Body of pancreas (tissue), 4 donors: Measurements from ENCODE around the gene COBL. TPM values are rescaled to one million over a fixed set of nuclear protein-coding genes. Genes with fewer than 3 reads are reported as not detected.

Source experiments
- ATAC-seq: fragments of 150-250 bp; one replicate; pipeline ENCODE4 v1.9.1; 2016
- DNase-seq, 4 donors: peaks; one replicate each; pipeline ENCODE4 v3.0.0-alpha.2; 2019
- H3K27ac ChIP-seq, 4 donors: fragments of 200-600 bp; sonication (generic); 1 replicate in 3 of 4; 2 replicates in 1 of 4; pipeline versions ENCODE4 v1.5.1 to v1.6.1; 2016 to 2019; ENCODE audit warnings: mild to moderate bottlenecking in 1 of 4, mixed read lengths in 1 of 4, moderate library complexity in 1 of 4
- H3K27me3 ChIP-seq, 2 donors: fragments of 200-600 bp; sonication (generic); one replicate each; pipeline ENCODE4 v1.6.0; 2016; ENCODE audit warnings: mild to moderate bottlenecking in 1 of 2
- H3K36me3 ChIP-seq, 2 donors: fragments of 200-600 bp; sonication (generic); replicated peaks in 1 of 2; 2 replicates each; pipeline ENCODE4 v1.5.1; 2016; ENCODE audit warnings: low read depth in 2 of 2; ENCODE audit not compliant: insufficient read depth in 1 of 2
- H3K4me1 ChIP-seq: fragments of 200-600 bp; sonication (generic); one replicate; pipeline ENCODE4 v1.6.0; 2016
- H3K4me3 ChIP-seq, 2 donors: fragments of 200-600 bp; sonication (generic); 1 replicate in 1 of 2; 2 replicates in 1 of 2; pipeline ENCODE4 v1.5.1; 2016 to 2019
- H3K9me3 ChIP-seq, 3 donors: fragments of 200-600 bp; sonication (generic); 1 replicate in 2 of 3; 2 replicates in 1 of 3; pipeline ENCODE4 v1.5.1; 2016
- CTCF ChIP-seq, 7 experiments: fragments of 450-650 bp in 4 of 7; fragments of 200-600 bp in 3 of 7; sonication (generic) in 3 of 7; IDR thresholded peaks; one replicate each; pipeline ENCODE4 v1.5.1; 2016 to 2019; ENCODE audit warnings: antibody characterized with exemption in 7 of 7
- POLR2A ChIP-seq, 3 donors: fragments of 450-650 bp; IDR thresholded peaks; one replicate each; pipeline ENCODE4 v1.6.1; 2016; ENCODE audit warnings: antibody characterized with exemption in 3 of 3, mild to moderate bottlenecking in 2 of 3
- WGBS, 2 donors: methylation state at CpG; one replicate each; pipeline ENCODE4 v1.1.5; 2017; 5-methylcytosine and 5-hydroxymethylcytosine counted together
- intact Hi-C: fragments of 100-400 bp; cut with DNase I; formaldehyde crosslinking; loops from one replicate; pipeline ENCODE4 v1.15.1; 2023
- total RNA-seq, 2 donors: library from RNA; depleted of rRNA; stranded (reverse); fragments of >200 nt; gene quantifications; one replicate each; pipeline ENCODE4 v1.1.0, GENCODE V29; 2016

The COBL gene
- total RNA-seq, 2 donors from 2014 or later = 22.3 to 25.4 TPM

GRCh38 chr7:51085034-51085692 lies 231.4 kb downstream of the COBL start:
- Histone ChIP-seq H3K27me3 (no peaks in the 10 kb centered on the region), H3K4me3 (no peak overlapping the region), H3K36me3 (no peaks in the 10 kb centered on the region), H3K27ac (no peak overlapping the region), H3K9me3 (no peaks in the 10 kb centered on the region), H3K4me1 (peaks cover 4% of the 10 kb centered on the region)
- intact Hi-C loops = no loop called here
- DNase-seq = no peak
- TF ChIP-seq CTCF (IDR thresholded peaks at IDR 0.05) (no peak), POLR2A (IDR thresholded peaks at IDR 0.05) (no peak)
- no peak for ATAC-seq
- 91 to 94% methylated on average over 12 of the region's 12 CpGs for WGBS, 2 donors

- DNase-seq = no peak
- TF ChIP-seq POLR2A (IDR thresholded peaks at IDR 0.05) = no peak
- TF ChIP-seq CTCF (IDR thresholded peaks at IDR 0.05) = no peak
- H3K9me3 ChIP-seq = no peaks in the 10 kb centered on the region
- peaks cover 8% of the 10 kb centered on the region for H3K4me1 ChIP-seq
- 82 to 88% methylated on average over 8 of the region's 8 CpGs for WGBS, 2 donors
- intact Hi-C loops = no loop called here
- H3K27me3 ChIP-seq = no peaks in the 10 kb centered on the region
- no peak overlapping the region for H3K4me3 ChIP-seq
- H3K27ac ChIP-seq = no peak overlapping the region
- no peak for ATAC-seq
- H3K36me3 ChIP-seq = no peaks in the 10 kb centered on the region
These were observed 232.5 kb downstream of the COBL start for GRCh38 chr7:51084121-51084520.

- DNase-seq = no peak
- H3K4me1 ChIP-seq = peaks cover 8% of the 10 kb centered on the region
- no peak overlapping the region for H3K27ac ChIP-seq
- no peak overlapping the region for H3K4me3 ChIP-seq
- H3K36me3 ChIP-seq = no peaks in the 10 kb centered on the region
- H3K9me3 ChIP-seq = no peaks in the 10 kb centered on the region
- intact Hi-C loops = no loop called here
- 88 to 94% methylated on average over 13 to 14 of the region's 14 CpGs for WGBS, 2 donors
- H3K27me3 ChIP-seq = no peaks in the 10 kb centered on the region
- no peak for TF ChIP-seq CTCF (IDR thresholded peaks at IDR 0.05)
- no peak for TF ChIP-seq POLR2A (IDR thresholded peaks at IDR 0.05)
- ATAC-seq = no peak
These were observed 233.6 kb downstream of the COBL start for GRCh38 chr7:51082940-51083533.

GRCh38 chr7:51082096-51082840 lies 234.3 kb downstream of the COBL start:
- Histone ChIP-seq H3K4me1 (peaks cover 11% of the 10 kb centered on the region), H3K27me3 (no peaks in the 10 kb centered on the region), H3K9me3 (no peaks in the 10 kb centered on the region), H3K27ac (no peak overlapping the region), H3K36me3 (no peaks in the 10 kb centered on the region), H3K4me3 (no peak overlapping the region)
- intact Hi-C loops = no loop called here
- WGBS, 2 donors = 70 to 80% methylated on average over 19 of the region's 19 CpGs
- no peak for TF ChIP-seq CTCF (IDR thresholded peaks at IDR 0.05)
- TF ChIP-seq POLR2A (IDR thresholded peaks at IDR 0.05) = no peak
- peak in 1 of 4 donors; percentile 37 for DNase-seq
- ATAC-seq = no peak
